ENCODE data around the gene DPP6. TPM values are rescaled to one million over a fixed set of nuclear protein-coding genes. Genes with fewer than 3 reads are reported as not detected.

The DPP6 gene
- total RNA-seq, 4 donors from 2014 or later: 0.94 to 1.9 TPM; not detected in 2

- H3K4me3 ChIP-seq: no peak overlapping the region
- no peaks in the 10 kb centered on the region for H3K36me3 ChIP-seq
- intact Hi-C loops (cut with DNase I; ENCODE audit: low total_unique reads): no loop called here
- in situ Hi-C loops (cut with MboI; ENCODE audit: low sequenced_read_pairs in 4 of 4): no loop called here
- TF ChIP-seq CTCF (IDR thresholded peaks at IDR 0.05 in 4 of 5, conservative IDR thresholded peaks at IDR 0.05 in 1 of 5) (no peak), POLR2A (IDR thresholded peaks at IDR 0.05) (no peak)
- H3K4me1 ChIP-seq: no peaks in the 10 kb centered on the region
- DNase-seq (no peak), ATAC-seq (no peak)
- peaks cover 0 to 10% (median 4%) of the 10 kb centered on the region in 3 donors for H3K27me3 ChIP-seq
- no peaks in the 10 kb centered on the region for H3K9me3 ChIP-seq
- no peak overlapping the region for H3K27ac ChIP-seq
Observed at GRCh38 chr7:154840086-154840485, 787.9 kb downstream of the DPP6 start.

- intact Hi-C loops (cut with DNase I; ENCODE audit: low total_unique reads) (no loop called here), in situ Hi-C loops (cut with MboI; ENCODE audit: low sequenced_read_pairs in 4 of 4) (no loop called here)
- Histone ChIP-seq H3K36me3 (no peaks in the 10 kb centered on the region), H3K9me3 (no peaks in the 10 kb centered on the region), H3K4me1 (no peaks in the 10 kb centered on the region), H3K4me3 (no peak overlapping the region), H3K27me3 (peaks cover 0 to 10% (median 4%) of the 10 kb centered on the region in 3 donors), H3K27ac (no peak overlapping the region)
- TF ChIP-seq POLR2A (IDR thresholded peaks at IDR 0.05) (no peak), CTCF (IDR thresholded peaks at IDR 0.05 in 4 of 5, conservative IDR thresholded peaks at IDR 0.05 in 1 of 5) (no peak)
- DNase-seq (no peak), ATAC-seq (no peak)
Observed at GRCh38 chr7:154841731-154842331, 789.6 kb downstream of the DPP6 start.

- no peak overlapping the region for H3K4me3 ChIP-seq
- H3K9me3 ChIP-seq: no peaks in the 10 kb centered on the region
- intact Hi-C loops (cut with DNase I; ENCODE audit: low total_unique reads) (no loop called here), in situ Hi-C loops (cut with MboI; ENCODE audit: low sequenced_read_pairs in 4 of 4) (no loop called here)
- no peak for ATAC-seq
- no peak overlapping the region for H3K27ac ChIP-seq
- no peaks in the 10 kb centered on the region for H3K4me1 ChIP-seq
- DNase-seq: no peak
- H3K36me3 ChIP-seq: no peaks in the 10 kb centered on the region
- H3K27me3 ChIP-seq: peaks cover 0 to 10% (median 4%) of the 10 kb centered on the region in 3 donors
- TF ChIP-seq CTCF (IDR thresholded peaks at IDR 0.05 in 4 of 5, conservative IDR thresholded peaks at IDR 0.05 in 1 of 5) (no peak), POLR2A (IDR thresholded peaks at IDR 0.05) (no peak)
Observed at GRCh38 chr7:154842591-154842990, 790.4 kb downstream of the DPP6 start.

GRCh38 chr7:154843670-154844237, 791.6 kb downstream of the DPP6 start:
- in situ Hi-C loops (cut with MboI; ENCODE audit: low sequenced_read_pairs in 4 of 4): no loop called here
- TF ChIP-seq POLR2A (IDR thresholded peaks at IDR 0.05) (no peak), CTCF (IDR thresholded peaks at IDR 0.05 in 4 of 5, conservative IDR thresholded peaks at IDR 0.05 in 1 of 5) (no peak)

More at GRCh38 chr7:154843670-154844237, 791.6 kb downstream of the DPP6 start:
- Histone ChIP-seq H3K27me3 (peaks cover 0 to 6% (median 4%) of the 10 kb centered on the region in 3 donors), H3K4me1 (no peaks in the 10 kb centered on the region), H3K9me3 (no peaks in the 10 kb centered on the region), H3K27ac (no peak overlapping the region), H3K4me3 (no peak overlapping the region), H3K36me3 (no peaks in the 10 kb centered on the region)
- DNase-seq (no peak), ATAC-seq (no peak)
- intact Hi-C loops (cut with DNase I; ENCODE audit: low total_unique reads): no loop called here
